Measurements from ENCODE around the gene DNAJC8. TPM values are rescaled to one million over a fixed set of nuclear protein-coding genes. Genes with fewer than 3 reads are reported as not detected.
A peak's percentile ranks its signal among the peaks of the same experiment; 100 is the strongest.

DNAJC8 gene
- total and polyA plus RNA-seq, 2 of the 4 experiments (the other 2 are of a cell fraction): 53.6 to 81.0 TPM

DNA sequence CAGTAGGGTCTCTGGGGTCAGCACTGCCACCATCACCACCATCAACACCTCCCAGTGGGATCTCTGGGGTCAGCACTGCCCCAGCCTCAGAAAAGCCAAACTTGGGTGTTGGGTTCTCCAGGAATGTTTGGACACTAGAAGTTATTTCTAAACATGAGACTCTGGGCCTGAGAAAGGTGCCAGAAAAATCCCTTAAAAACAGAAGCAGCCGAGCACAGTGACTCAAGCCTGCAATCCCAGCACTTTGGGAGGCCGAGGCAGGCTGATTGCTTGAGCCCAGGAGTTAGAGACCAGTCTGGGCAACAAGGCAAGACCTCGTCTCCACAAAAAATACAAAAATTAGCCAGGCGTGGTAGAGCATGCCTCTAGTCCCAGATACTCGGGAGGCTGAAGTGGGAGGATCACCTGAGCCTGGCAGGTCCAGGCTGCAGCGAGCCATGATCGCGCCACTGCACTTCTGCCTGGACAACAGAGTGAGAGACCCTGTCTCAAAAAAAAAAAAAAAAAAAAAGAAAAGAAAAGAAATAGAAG, 56.8 kb downstream of the DNAJC8 start:
- H4K8ac ChIP-seq (ENCODE audit: low read depth in 2 of 2, low read length in 2 of 2): 0 out of 4 replicates have a peak overlapping the region, but pooled peaks of 1 of the 2 experiments have one; percentile 29
- no peak overlapping the region for H2BK120ac ChIP-seq (ENCODE audit: low read depth, low read length)
- H3K18ac ChIP-seq (ENCODE audit: low read depth, low read length): no peak overlapping the region; the same call in 1 of the 2 replicates
- H2BK5ac ChIP-seq (ENCODE audit: low read depth, low read length, poor library complexity, severe bottlenecking): no peak overlapping the region
- H3K56ac ChIP-seq (ENCODE audit: extremely low read depth, insufficient read depth, low read length): no peak overlapping the region
- H4K5ac ChIP-seq (ENCODE audit: low read depth, low read length): no peak overlapping the region
- no peak overlapping the region for H3K4me2 ChIP-seq (ENCODE audit: low read depth, low read length)
- H3K14ac ChIP-seq (replicated peaks; ENCODE audit: low read depth, low read length): no peak overlapping the region
- H2BK15ac ChIP-seq (ENCODE audit: low read depth, low read length): no peak overlapping the region
- no peak overlapping the region for H4K91ac ChIP-seq (ENCODE audit: insufficient read depth, low read depth, low read length)
- no peaks in the 10 kb centered on the region for H3K79me1 ChIP-seq (ENCODE audit: low read depth in 1 of 2, low read length in 2 of 2)
- H3K9ac ChIP-seq (ENCODE audit: low read depth, low read length): no peak overlapping the region
- peaks cover 22% of the 10 kb centered on the region for H3K4me1 ChIP-seq (ENCODE audit: control insufficient read depth, insufficient read depth, low read length)
- H3K9me1 ChIP-seq (ENCODE audit: insufficient read depth, low read length): peaks cover 11% of the 10 kb centered on the region; the same call in 1 of the 2 replicates
- in situ Hi-C loops (cut with MboI; ENCODE audit: low sequenced_read_pairs) (no loop called here), dilution Hi-C loops (cut with HindIII; ENCODE audit: low sequenced_read_pairs, unreplicated experiment) (no loop called here), intact Hi-C loops (cut with micrococcal nuclease) (no loop called here)
- H3K23ac ChIP-seq (ENCODE audit: low read depth, low read length): no peak overlapping the region
- POLR2A ChIA-PET (ENCODE audit: unreplicated experiment): interaction anchor here (0.6 kb wide), 1 partner anchor 329 kb away, joined by 3 read pairs; no protein-coding TSS in a partner anchor
- DNase-seq (no peak), ATAC-seq (ENCODE audit: low read depth) (peak; percentile 51)
- BruUV-seq (replicated peaks): no TSS peak
- H2AK5ac ChIP-seq (ENCODE audit: low read depth, low read length): peak overlapping the region; percentile 43; the same call in 1 of the 2 replicates
- no peaks in the 10 kb centered on the region for H3K9me3 ChIP-seq (ENCODE audit: control insufficient read depth, insufficient read depth, low read length)
- H3K36me3 ChIP-seq (ENCODE audit: control insufficient read depth, insufficient read depth, low read length): no peaks in the 10 kb centered on the region
- no peak overlapping the region for H3K4me3 ChIP-seq (ENCODE audit: insufficient read depth, low read depth, low read length)
- H2AK9ac ChIP-seq (replicated peaks; ENCODE audit: low read depth, low read length, poor library complexity): peak overlapping the region; percentile 62
- H2BK20ac ChIP-seq (ENCODE audit: low read depth, low read length): no peak overlapping the region
- no peak overlapping the region for H2AFZ ChIP-seq (replicated peaks; ENCODE audit: low read length, poor library complexity)
- H4K20me1 ChIP-seq (ENCODE audit: insufficient read depth, low read length): no peaks in the 10 kb centered on the region
- H3K4ac ChIP-seq (ENCODE audit: low read depth, low read length): no peak overlapping the region; the same call in 1 of the 2 replicates
- TF ChIP-seq MXI1 (IDR thresholded peaks at IDR 0.05; ENCODE audit: borderline replicate concordance, low read depth, low read length) (no peak), MAZ (IDR thresholded peaks at IDR 0.05; ENCODE audit: borderline replicate concordance, low read depth, low read length) (no peak), FOS (IDR thresholded peaks at IDR 0.05; ENCODE audit: low read depth, low read length) (no peak), CEBPB (IDR thresholded peaks at IDR 0.05; ENCODE audit: low read depth, low read length) (no peak), POLR2A (IDR thresholded peaks at IDR 0.05; ENCODE audit: low read depth, low read length) (no peak), BHLHE40 (IDR thresholded peaks at IDR 0.05; ENCODE audit: low read depth, low read length) (no peak), RAD21 (IDR thresholded peaks at IDR 0.05; ENCODE audit: low read length) (no peak), MAFK (IDR thresholded peaks at IDR 0.05; ENCODE audit: low read depth, low read length) (no peak), CHD1 (IDR thresholded peaks at IDR 0.05; ENCODE audit: low read depth, low read length) (no peak), RFX5 (IDR thresholded peaks at IDR 0.05; ENCODE audit: low read depth, low read length) (no peak), RCOR1 (IDR thresholded peaks at IDR 0.05; ENCODE audit: insufficient replicate concordance, low read length) (no peak), NFE2L2 (IDR thresholded peaks at IDR 0.05; ENCODE audit: low read depth, low read length) (no peak), SMC3 (IDR thresholded peaks at IDR 0.05; ENCODE audit: low read depth, low read length) (no peak)
- TF ChIP-seq, protein P1, sequence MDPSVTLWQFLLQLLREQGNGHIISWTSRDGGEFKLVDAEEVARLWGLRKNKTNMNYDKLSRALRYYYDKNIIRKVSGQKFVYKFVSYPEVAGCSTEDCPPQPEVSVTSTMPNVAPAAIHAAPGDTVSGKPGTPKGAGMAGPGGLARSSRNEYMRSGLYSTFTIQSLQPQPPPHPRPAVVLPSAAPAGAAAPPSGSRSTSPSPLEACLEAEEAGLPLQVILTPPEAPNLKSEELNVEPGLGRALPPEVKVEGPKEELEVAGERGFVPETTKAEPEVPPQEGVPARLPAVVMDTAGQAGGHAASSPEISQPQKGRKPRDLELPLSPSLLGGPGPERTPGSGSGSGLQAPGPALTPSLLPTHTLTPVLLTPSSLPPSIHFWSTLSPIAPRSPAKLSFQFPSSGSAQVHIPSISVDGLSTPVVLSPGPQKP (IDR thresholded peaks at IDR 0.05; ENCODE audit: borderline replicate concordance, low read depth, low read length): no peak
- TF ChIP-seq, protein P2, sequence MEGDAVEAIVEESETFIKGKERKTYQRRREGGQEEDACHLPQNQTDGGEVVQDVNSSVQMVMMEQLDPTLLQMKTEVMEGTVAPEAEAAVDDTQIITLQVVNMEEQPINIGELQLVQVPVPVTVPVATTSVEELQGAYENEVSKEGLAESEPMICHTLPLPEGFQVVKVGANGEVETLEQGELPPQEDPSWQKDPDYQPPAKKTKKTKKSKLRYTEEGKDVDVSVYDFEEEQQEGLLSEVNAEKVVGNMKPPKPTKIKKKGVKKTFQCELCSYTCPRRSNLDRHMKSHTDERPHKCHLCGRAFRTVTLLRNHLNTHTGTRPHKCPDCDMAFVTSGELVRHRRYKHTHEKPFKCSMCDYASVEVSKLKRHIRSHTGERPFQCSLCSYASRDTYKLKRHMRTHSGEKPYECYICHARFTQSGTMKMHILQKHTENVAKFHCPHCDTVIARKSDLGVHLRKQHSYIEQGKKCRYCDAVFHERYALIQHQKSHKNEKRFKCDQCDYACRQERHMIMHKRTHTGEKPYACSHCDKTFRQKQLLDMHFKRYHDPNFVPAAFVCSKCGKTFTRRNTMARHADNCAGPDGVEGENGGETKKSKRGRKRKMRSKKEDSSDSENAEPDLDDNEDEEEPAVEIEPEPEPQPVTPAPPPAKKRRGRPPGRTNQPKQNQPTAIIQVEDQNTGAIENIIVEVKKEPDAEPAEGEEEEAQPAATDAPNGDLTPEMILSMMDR (conservative IDR thresholded peaks at IDR 0.05; ENCODE audit: low read depth, low read length): no peak
- TF ChIP-seq, protein P3, sequence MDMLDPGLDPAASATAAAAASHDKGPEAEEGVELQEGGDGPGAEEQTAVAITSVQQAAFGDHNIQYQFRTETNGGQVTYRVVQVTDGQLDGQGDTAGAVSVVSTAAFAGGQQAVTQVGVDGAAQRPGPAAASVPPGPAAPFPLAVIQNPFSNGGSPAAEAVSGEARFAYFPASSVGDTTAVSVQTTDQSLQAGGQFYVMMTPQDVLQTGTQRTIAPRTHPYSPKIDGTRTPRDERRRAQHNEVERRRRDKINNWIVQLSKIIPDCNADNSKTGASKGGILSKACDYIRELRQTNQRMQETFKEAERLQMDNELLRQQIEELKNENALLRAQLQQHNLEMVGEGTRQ (IDR thresholded peaks at IDR 0.05; ENCODE audit: low read depth, low read length): no peak
- CTCF ChIA-PET: no interaction called here
- H3K27ac ChIP-seq (ENCODE audit: insufficient read depth, low read length): no peak overlapping the region
- 55% methylated on average over 2 of the region's 8 CpGs; no CpG with 5 or more reads in 1 of the 2 experiments for WGBS, 2 experiments (ENCODE audit: extremely low coverage in 2 of 2, insufficient read length in 1 of 2)
- H3K27me3 ChIP-seq (ENCODE audit: control insufficient read depth, insufficient read depth, low read length): no peaks in the 10 kb centered on the region
